SK-N-SH (cell line): ENCODE data around the gene TSPAN3. TPM values are rescaled to one million over a fixed set of nuclear protein-coding genes. Genes with fewer than 3 reads are reported as not detected.

Experiments used
- CTCF ChIA-PET: fragments of 300-600, 350-600 bp; formaldehyde crosslinking; extraction: SDS; loops from one replicate; lab custom pipeline; 2021; lab: Yijun Ruan, JAX
- POLR2A ChIA-PET: fragments of 350-600 bp; sonication (Branson Sonifier 250); formaldehyde crosslinking; extraction: SDS; loops from one replicate; lab custom pipeline; 2020; ENCODE audit warnings: antibody characterized with exemption, inconsistent platforms; lab: Yijun Ruan, JAX
- DNase-seq: peaks from one replicate; pipeline ENCODE4 v3.0.0; 2012
- H2AFZ ChIP-seq: fragments of 200-600 bp; sonication (generic); 2 replicates; pipeline ENCODE4 v1.8.1; 2016; ENCODE audit warnings: antibody characterized with exemption, mild to moderate bottlenecking, low read depth
- H3F3A ChIP-seq: fragments of 200-600 bp; sonication (generic); replicated peaks from 2 replicates; pipeline ENCODE3; 2016; ENCODE audit warnings: antibody characterized with exemption, mild to moderate bottlenecking; ENCODE audit not compliant: insufficient read depth
- H3K27ac ChIP-seq, 2 experiments: fragments of 200-500 bp in 1 of 2; fragments of 200-600 bp in 1 of 2; sonication (Bioruptor generic) in 1 of 2; sonication (generic), shearing (Covaris generic) in 1 of 2; 2 replicates each; pipeline versions ENCODE4 v1.5.1 to v1.6.1; 2014 to 2016; ENCODE audit warnings: low read depth in 2 of 2, inconsistent platforms in 1 of 2, low read length in 1 of 2, mild to moderate bottlenecking in 1 of 2, mixed read lengths in 1 of 2
- H3K27me3 ChIP-seq: fragments of 200-600 bp; sonication (generic), shearing (Covaris generic); 2 replicates; pipeline ENCODE4 v1.6.1; 2016; ENCODE audit warnings: mixed run types; ENCODE audit not compliant: insufficient read depth
- H3K36me3 ChIP-seq, 2 experiments: fragments of 200-500 bp in 1 of 2; fragments of 200-600 bp in 1 of 2; sonication (Bioruptor generic) in 1 of 2; sonication (generic) in 1 of 2; replicated peaks in 1 of 2; 2 replicates each; pipeline versions ENCODE3 to v1.5.1; 2014 to 2016; ENCODE audit warnings: low read length in 1 of 2, mild to moderate bottlenecking in 1 of 2; ENCODE audit not compliant: insufficient read depth in 2 of 2, control insufficient read depth in 1 of 2
- H3K4me1 ChIP-seq, 2 experiments: fragments of 200-500 bp in 1 of 2; fragments of 200-600 bp in 1 of 2; sonication (Bioruptor generic) in 1 of 2; sonication (generic), shearing (Covaris generic) in 1 of 2; 2 replicates each; pipeline versions ENCODE4 v1.5.1 to v1.6.1; 2014 to 2016; ENCODE audit warnings: low read depth in 1 of 2, low read length in 1 of 2, mixed run types in 1 of 2; ENCODE audit not compliant: insufficient read depth in 2 of 2, control insufficient read depth in 1 of 2
- H3K4me2 ChIP-seq: fragments of 200-600 bp; sonication (generic), shearing (Covaris generic); 2 replicates; pipeline ENCODE4 v1.6.1; 2017; ENCODE audit warnings: mixed run types
- H3K4me3 ChIP-seq, 2 experiments: fragments of 200-500 bp in 1 of 2; fragments of 200-600 bp in 1 of 2; sonication (Bioruptor generic) in 1 of 2; sonication (generic), shearing (Covaris generic) in 1 of 2; 2 replicates each; pipeline versions ENCODE4 v1.5.1 to v1.8.1; 2014 to 2016; ENCODE audit warnings: low read depth in 2 of 2, inconsistent platforms in 1 of 2, low read length in 1 of 2, mild to moderate bottlenecking in 1 of 2, mixed read lengths in 1 of 2, moderate library complexity in 1 of 2
- H3K79me2 ChIP-seq: fragments of 200-600 bp; sonication (generic); 2 replicates; pipeline ENCODE4 v1.8.1; 2017; ENCODE audit warnings: mild to moderate bottlenecking; ENCODE audit not compliant: insufficient read depth
- H3K9ac ChIP-seq: fragments of 200-600 bp; sonication (generic); 2 replicates; pipeline ENCODE4 v1.6.1; 2017; ENCODE audit warnings: mixed run types
- H3K9me2 ChIP-seq: fragments of 200-600 bp; sonication (generic); 2 replicates; pipeline ENCODE4 v1.6.1; 2017; ENCODE audit warnings: mixed run types
- H3K9me3 ChIP-seq: fragments of 200-600 bp; sonication (generic); 2 replicates; pipeline ENCODE4 v1.6.1; 2017; ENCODE audit warnings: mixed run types, mild to moderate bottlenecking, moderate library complexity
- H4K20me1 ChIP-seq: fragments of 200-600 bp; sonication (generic); 2 replicates; pipeline ENCODE4 v1.6.1; 2017; ENCODE audit warnings: mild to moderate bottlenecking, mixed run types; ENCODE audit not compliant: insufficient read depth
- CTCF ChIP-seq: fragments of 200-600 bp; sonication (generic); IDR thresholded peaks from 2 replicates; pipeline ENCODE4 v1.6.1; 2017; ENCODE audit warnings: antibody characterized with exemption, mild to moderate bottlenecking, moderate library complexity
- RCOR1 ChIP-seq: fragments of 150-350 bp; IDR thresholded peaks from 2 replicates; pipeline ENCODE4 v1.6.1; 2017; ENCODE audit warnings: antibody characterized with exemption, low read length
- RXRA ChIP-seq: IDR thresholded peaks from 2 replicates; pipeline ENCODE4 v1.4.0; 2012; ENCODE audit warnings: low read depth, mild to moderate bottlenecking, borderline replicate concordance
- TAF1 ChIP-seq: IDR thresholded peaks from 2 replicates; pipeline ENCODE4 v1.6.1; 2012; ENCODE audit warnings: low read depth, mild to moderate bottlenecking, low read length, moderate library complexity, borderline replicate concordance
- WGBS: methylation state at CpG from one replicate; pipeline ENCODE4 v1.1.6; 2017; ENCODE audit warnings: low lambda C conversion rate; 5-methylcytosine and 5-hydroxymethylcytosine counted together
- polyA plus RNA-seq, 3 experiments: library from polyadenylated mRNA; depleted of rRNA; stranded (reverse); fragments of >200 nt; gene quantifications; 2 replicates each; pipeline ENCODE4 v1.2.3, GENCODE V29; 2012
- TF ChIP-seq, protein P1 (sequence below): fragments of 150-350 bp; IDR thresholded peaks from 2 replicates; pipeline ENCODE4 v1.6.1; 2016; ENCODE audit warnings: mild to moderate bottlenecking, low read depth, low read length

TSPAN3 gene
- polyA plus RNA-seq, 1 of the 3 experiments (the other 2 are of a cell fraction) = 409 TPM

DNA sequence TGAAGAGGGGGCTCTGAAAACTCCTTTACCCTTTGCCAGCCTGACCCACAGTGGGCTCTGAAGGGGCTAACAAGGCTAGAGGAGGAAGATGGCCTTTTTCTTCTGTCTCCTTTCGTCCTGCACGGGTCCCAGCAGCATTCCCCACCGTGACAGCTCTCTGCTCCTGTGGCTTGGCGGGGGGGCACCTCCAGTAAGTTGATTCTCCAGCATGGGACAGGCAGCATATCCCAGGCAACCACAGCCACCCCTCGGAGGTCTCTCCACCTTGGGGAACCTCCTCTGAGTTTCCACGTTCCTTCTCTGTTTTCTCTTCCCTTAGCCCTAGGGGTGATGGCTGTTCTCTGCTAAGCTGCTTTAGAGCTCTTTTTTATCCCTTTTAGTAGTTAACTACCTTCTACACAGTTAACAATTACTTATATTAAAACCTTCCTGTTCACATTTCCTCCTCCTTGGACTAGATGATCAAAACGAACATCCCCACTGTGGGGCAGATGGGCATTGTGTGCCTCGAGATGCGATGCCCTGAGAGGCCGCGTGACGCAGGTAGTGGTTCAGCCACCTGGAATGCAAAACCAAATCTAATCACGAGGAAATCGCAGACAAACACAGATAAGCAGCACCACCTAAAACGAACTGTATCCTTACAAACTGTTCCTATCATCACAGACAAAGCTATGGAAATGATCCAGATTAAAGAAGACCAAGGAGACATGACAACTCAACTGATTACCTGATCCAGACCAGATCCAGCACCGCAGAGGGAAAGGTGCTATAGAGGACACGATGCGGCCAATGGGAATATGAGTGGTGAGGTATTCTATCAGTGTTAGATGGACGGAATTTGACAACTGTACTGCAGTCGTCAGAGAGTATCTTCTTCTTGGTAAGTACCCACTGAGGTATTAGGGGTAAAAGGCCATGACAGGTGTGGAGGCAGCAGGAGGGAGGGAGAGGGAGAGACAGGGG lies 27.7 kb downstream of the TSPAN3 start:
- H4K20me1 ChIP-seq = no peaks in the 10 kb centered on the region
- CTCF ChIA-PET = interaction anchor here (3.6 kb wide), 1 partner anchor 8 kb away, joined by 13 read pairs; no protein-coding TSS in a partner anchor

DNA sequence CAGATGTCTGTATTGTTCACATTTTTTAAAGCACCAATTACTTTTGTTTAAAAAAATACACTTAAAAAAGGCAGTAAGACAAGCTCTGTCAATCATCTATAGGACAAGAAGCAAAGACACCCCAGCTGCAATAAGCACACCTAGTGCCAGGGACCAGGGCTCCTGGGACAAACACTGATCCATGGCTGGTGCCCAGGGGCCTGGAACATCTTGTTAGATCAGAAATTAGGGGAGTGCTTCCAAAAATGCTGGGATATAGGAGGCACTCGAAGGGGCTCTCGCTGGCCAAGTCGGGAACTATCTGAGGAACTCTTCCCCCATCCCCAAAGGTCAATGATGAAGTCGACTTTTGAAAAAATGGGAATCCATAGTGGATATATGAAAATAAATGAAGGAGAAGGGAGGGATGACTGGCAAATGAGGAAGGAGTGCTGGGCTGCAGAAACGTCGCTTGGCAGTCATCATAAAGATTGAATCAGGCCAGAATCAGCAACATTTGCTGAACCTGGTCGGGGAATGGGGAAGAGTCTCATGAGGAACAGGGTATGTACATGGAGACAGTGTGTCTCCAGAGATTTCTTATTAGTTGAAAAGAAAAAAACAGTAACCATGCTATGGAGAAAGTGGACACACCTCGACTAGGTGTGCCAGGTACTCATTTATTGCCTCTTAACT lies 28.5 kb downstream of the TSPAN3 start:
- 96% methylated on average over 8 of the region's 8 CpGs for WGBS
- H3K4me1 ChIP-seq = no peaks in the 10 kb centered on the region; a peak in 1 of 4 replicates
- no peaks in the 10 kb centered on the region for H3K9me2 ChIP-seq
- TF ChIP-seq TAF1 (no peak), CTCF (no peak)
- H3K4me3 ChIP-seq = no peak overlapping the region
- no peak overlapping the region for H2AFZ ChIP-seq
- ChIA-PET CTCF (interaction anchor here (1.5 to 3.6 kb wide), 2 partner anchors 7 to 8 kb away, joined by 3 to 13 read pairs; no protein-coding TSS in a partner anchor), POLR2A (no interaction called here)
- no peaks in the 10 kb centered on the region for H3K27me3 ChIP-seq
- no peak overlapping the region for H3K9ac ChIP-seq
- no peak overlapping the region for H3K27ac ChIP-seq
- H3K9me3 ChIP-seq = no peaks in the 10 kb centered on the region
- H3K36me3 ChIP-seq = peaks cover 14 to 55% of the 10 kb centered on the region in 2 experiments
- H3F3A ChIP-seq = peaks cover 13% of the 10 kb centered on the region
- H3K4me2 ChIP-seq = no peak overlapping the region
- no peak for DNase-seq
- no peaks in the 10 kb centered on the region for H4K20me1 ChIP-seq
- no peaks in the 10 kb centered on the region for H3K79me2 ChIP-seq

More for the DNA sequence above, 27.7 kb downstream of the TSPAN3 start:
- H3K27me3 ChIP-seq = no peaks in the 10 kb centered on the region
- peaks cover 20 to 61% of the 10 kb centered on the region in 2 experiments for H3K36me3 ChIP-seq
- no peak overlapping the region for H2AFZ ChIP-seq
- no peaks in the 10 kb centered on the region for H3K79me2 ChIP-seq
- no peak overlapping the region; a peak in 1 of 4 replicates for H3K27ac ChIP-seq
- no peak for TF ChIP-seq RXRA
- TF ChIP-seq, protein P1, sequence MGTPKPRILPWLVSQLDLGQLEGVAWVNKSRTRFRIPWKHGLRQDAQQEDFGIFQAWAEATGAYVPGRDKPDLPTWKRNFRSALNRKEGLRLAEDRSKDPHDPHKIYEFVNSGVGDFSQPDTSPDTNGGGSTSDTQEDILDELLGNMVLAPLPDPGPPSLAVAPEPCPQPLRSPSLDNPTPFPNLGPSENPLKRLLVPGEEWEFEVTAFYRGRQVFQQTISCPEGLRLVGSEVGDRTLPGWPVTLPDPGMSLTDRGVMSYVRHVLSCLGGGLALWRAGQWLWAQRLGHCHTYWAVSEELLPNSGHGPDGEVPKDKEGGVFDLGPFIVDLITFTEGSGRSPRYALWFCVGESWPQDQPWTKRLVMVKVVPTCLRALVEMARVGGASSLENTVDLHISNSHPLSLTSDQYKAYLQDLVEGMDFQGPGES = no peak
- no peak for TF ChIP-seq RCOR1
- TF ChIP-seq, all 33 proteins: peak for 0
- POLR2A ChIA-PET = no interaction called here
- Histone ChIP-seq H3K9me2 (no peaks in the 10 kb centered on the region), H3K9ac (no peak overlapping the region), H3K4me1 (peaks cover 0 to under 1% of the 10 kb centered on the region in 2 experiments; a peak in 3 of 4 replicates), H3K4me2 (no peak overlapping the region), H3F3A (peaks cover 8% of the 10 kb centered on the region), H3K9me3 (no peaks in the 10 kb centered on the region), H3K4me3 (no peak overlapping the region)
- DNase-seq = no peak
- WGBS = 88% methylated on average over 20 of the region's 20 CpGs
